ENCODE data around the gene LRRC2. TPM values are rescaled to one million over a fixed set of nuclear protein-coding genes. Genes with fewer than 3 reads are reported as not detected.

The LRRC2 gene
- total RNA-seq, 1 donor from 2014 or later = 0.26 TPM

GRCh38 chr3:46574243-46574646 lies 8.1 kb upstream of the LRRC2 start:
- FAIRE-seq (no peak), DNase-seq (ENCODE audit: low read depth) (no peak)
- Histone ChIP-seq H3K4me3 (ENCODE audit: low read depth, low read length) (no peak overlapping the region), H3K36me3 (ENCODE audit: control insufficient read depth, insufficient read depth, low read length) (no peaks in the 10 kb centered on the region), H3K27me3 (ENCODE audit: control insufficient read depth, insufficient read depth, low read length) (no peaks in the 10 kb centered on the region)
- no peak for TF ChIP-seq CTCF (IDR thresholded peaks at IDR 0.05; ENCODE audit: insufficient read depth, low read length, severe bottlenecking)

GRCh38 chr3:46573701-46574100 lies 7.6 kb upstream of the LRRC2 start:
- DNase-seq (ENCODE audit: low read depth) = no peak
- no peaks in the 10 kb centered on the region for H3K36me3 ChIP-seq (ENCODE audit: control insufficient read depth, insufficient read depth, low read length)
- no peaks in the 10 kb centered on the region for H3K27me3 ChIP-seq (ENCODE audit: control insufficient read depth, insufficient read depth, low read length)
- no peak overlapping the region for H3K4me3 ChIP-seq (ENCODE audit: low read depth, low read length)
- no peak for FAIRE-seq
- no peak for TF ChIP-seq CTCF (IDR thresholded peaks at IDR 0.05; ENCODE audit: insufficient read depth, low read length, severe bottlenecking)

- no peaks in the 10 kb centered on the region for H3K36me3 ChIP-seq (ENCODE audit: control insufficient read depth, insufficient read depth, low read length)
- no peak for TF ChIP-seq CTCF (IDR thresholded peaks at IDR 0.05; ENCODE audit: insufficient read depth, low read length, severe bottlenecking)
- no peaks in the 10 kb centered on the region for H3K27me3 ChIP-seq (ENCODE audit: control insufficient read depth, insufficient read depth, low read length)
- DNase-seq (ENCODE audit: low read depth) (no peak), FAIRE-seq (no peak)
- no peak overlapping the region for H3K4me3 ChIP-seq (ENCODE audit: low read depth, low read length)
Observed at GRCh38 chr3:46571684-46572083, 5.6 kb upstream of the LRRC2 start.

GRCh38 chr3:46565607-46566039 lies 479 bp downstream of the LRRC2 start:
- no peak for TF ChIP-seq CTCF (IDR thresholded peaks at IDR 0.05; ENCODE audit: insufficient read depth, low read length, severe bottlenecking)
- DNase-seq (ENCODE audit: low read depth) = no peak
- no peak for FAIRE-seq
- Histone ChIP-seq H3K27me3 (ENCODE audit: control insufficient read depth, insufficient read depth, low read length) (peaks cover 1% of the 10 kb centered on the region), H3K36me3 (ENCODE audit: control insufficient read depth, insufficient read depth, low read length) (no peaks in the 10 kb centered on the region), H3K4me3 (ENCODE audit: low read depth, low read length) (peak overlapping the region; percentile 37)

GRCh38 chr3:46565077-46565476 lies 1.0 kb downstream of the LRRC2 start:
- FAIRE-seq = no peak

More at GRCh38 chr3:46565077-46565476, 1.0 kb downstream of the LRRC2 start:
- DNase-seq (ENCODE audit: low read depth) = no peak
- Histone ChIP-seq H3K27me3 (ENCODE audit: control insufficient read depth, insufficient read depth, low read length) (peaks cover 1% of the 10 kb centered on the region), H3K4me3 (ENCODE audit: low read depth, low read length) (no peak overlapping the region), H3K36me3 (ENCODE audit: control insufficient read depth, insufficient read depth, low read length) (no peaks in the 10 kb centered on the region)
- no peak for TF ChIP-seq CTCF (IDR thresholded peaks at IDR 0.05; ENCODE audit: insufficient read depth, low read length, severe bottlenecking)
